Activated CD4-positive, alpha-beta T cell treated with anti-CD3 and anti-CD28 coated beads for 24 hours (primary cell): ENCODE data around the gene BSPRY.
"Not testable (repeated sequence)": the region's sequence is repeated elsewhere in the genome, so short reads cannot be mapped to it uniquely, and the experiment has no call there.

ENCODE experiments used
- DNase-seq, 2 donors: peaks; one replicate each; pipeline ENCODE4 v3.0.0-alpha.2; 2020; ENCODE audit warnings: low read depth in 2 of 2

BSPRY gene

DNA sequence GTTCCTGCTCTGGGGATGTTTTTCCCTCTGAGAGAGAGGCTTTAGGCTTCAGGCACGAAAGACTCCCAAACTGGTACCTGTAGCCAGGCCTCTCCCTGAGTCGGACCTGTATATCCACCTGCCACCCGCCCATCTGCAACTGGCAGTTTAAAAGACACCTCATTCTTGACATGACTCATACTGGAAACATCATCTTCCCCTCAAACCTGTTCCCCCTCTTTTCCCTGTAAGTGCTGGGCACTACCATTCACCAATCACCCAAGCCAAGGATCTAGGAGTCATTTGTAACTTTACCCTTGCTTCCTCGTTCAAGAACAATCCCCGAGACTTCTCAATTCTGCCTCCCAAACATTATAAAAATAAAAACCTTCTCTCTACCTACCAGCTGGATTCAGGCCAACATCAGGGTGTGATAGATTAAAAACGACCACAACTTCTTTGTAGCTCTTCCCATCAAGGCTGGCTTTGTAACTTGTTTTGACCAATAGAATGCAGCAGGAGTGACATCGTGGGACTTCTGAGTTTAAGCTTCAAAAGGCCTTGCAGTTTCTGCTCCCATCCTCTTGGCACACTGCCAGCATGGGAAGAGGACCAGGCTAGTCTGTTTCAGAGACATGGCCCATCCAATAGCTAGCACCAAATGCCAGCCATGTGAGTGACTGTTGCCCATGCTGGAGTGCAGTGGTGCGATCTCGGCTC is 7.5 kb upstream of the BSPRY start:
- no peak for DNase-seq

DNA sequence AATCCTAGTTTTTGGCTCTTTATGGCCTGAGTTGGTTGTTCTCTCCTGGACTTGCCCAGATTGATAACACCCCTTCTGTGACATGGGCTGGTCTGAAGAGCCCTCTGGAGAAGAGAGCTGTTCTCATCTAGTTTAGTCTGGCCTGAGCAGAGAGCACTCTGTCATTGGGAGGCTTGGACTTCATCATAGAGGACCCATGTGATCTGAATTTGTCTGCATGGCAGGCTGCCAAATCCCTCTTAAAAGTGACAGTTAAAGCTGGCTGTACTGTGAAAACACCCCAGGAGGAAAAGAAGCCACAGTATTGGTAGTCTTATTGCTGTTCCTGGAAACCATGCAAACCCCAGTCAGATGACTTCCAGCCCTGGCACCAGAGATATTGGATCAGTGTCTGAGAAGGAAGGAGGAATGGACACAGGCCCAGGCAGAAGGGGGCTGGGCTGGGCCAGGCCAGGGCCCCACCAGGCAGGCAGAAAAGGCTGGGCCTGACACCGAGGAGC is 5.6 kb upstream of the BSPRY start:
- DNase-seq: no peak

DNA sequence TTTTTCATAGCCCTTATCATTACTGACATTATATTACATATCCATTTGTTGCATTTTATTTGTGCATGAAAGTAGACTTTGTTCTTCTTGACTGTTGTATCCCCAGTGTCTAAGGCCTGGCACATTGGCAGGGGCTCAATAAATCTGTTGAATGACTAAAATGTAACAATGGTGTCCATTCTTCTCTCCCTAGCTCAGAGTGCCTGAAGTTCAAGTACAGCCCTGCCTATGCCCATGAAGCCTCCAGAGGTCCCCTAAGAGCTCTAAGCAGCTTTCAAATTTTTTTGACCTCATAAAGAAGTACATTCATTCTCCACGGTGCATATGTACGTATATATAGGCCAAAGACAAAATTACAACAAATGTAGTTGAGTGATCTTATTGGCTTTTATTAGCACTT is 4.2 kb upstream of the BSPRY start:
- no peak for DNase-seq

DNA sequence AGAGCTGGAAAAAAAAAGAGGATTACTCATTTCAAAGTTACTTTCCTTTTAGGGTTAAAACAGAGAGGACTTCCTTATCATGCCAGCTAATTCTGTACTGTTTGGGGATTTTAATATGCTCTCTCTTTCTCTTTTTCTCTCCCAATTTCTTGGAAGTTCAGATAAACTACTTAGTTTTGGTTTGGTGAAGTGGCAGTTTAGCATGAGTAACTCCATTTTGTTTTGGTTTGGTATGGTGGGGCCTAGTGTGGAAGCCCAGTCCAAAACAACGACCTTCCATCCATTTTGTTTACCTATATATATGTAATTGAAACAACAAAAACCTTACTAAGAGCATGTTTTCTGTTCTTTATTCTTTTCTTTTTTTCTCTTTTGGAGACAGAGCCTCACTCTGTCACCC is 3.7 kb upstream of the BSPRY start:
- DNase-seq: no peak

DNA sequence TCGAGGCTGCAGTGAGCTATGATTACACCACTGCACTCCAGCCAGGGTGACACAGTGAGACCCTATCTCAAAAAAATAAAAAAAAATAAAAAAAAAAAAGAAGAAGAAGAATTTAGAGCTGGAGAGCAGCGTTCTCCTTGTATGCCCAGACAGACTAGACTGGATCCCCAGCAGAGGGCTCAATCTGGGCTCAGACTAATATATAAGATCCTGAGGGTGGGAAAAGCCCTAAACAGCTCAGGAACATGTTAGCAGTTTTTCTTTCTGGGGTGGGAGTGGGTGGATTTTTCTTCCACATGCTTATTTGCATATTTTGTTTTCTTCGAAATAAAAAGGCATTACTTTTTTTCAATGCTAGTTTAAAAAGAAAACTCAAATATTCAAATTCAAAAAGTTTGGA is 904 bp upstream of the BSPRY start:
- no peak for DNase-seq

DNA sequence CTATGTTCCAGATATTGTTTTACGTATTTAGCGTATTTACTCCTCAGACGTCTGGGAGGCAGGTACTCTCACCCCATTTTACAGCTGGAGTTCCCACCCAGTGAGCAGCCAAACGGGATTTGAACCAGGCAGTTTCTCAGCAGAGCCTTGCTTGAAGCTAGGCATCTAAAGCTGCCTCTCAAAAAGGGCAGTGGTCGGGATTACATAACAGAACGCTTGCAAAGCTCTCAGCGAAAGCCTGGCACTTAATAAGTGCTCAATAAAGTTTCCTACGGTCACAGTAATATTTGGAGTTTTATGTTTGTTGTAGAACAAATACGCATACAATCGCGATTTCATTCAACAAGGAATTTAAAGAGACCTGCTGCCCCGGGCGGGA is 286 bp upstream of the BSPRY start:
- DNase-seq: no peak

DNA sequence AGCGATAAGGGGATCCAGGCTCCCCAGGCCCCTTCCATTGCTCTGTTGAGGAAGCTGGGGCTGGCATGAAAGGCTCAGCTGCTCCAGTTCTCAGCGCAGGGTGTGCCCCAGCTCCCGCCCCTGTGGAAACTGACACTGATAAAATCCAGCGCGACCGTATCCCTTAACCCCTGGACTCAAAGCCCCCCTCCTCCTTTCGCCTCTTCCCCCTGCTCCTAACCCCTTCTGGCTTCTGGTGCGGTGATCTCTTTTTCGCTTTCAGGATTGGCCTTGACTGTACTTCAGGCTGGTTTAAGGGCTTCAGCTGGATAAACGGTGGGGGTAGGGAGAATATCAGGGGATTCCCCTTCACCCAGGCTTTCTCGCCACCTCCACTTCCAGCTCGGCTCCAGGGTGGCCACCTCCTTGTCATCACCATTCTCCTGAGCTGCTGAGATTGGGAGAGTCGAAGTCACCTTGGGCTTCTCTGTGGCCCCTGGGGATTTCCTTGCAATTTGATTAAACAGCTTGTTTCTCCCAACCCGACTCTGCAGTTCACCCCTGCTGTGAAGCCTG is 843 bp downstream of the BSPRY start:
- no peak for DNase-seq

DNA sequence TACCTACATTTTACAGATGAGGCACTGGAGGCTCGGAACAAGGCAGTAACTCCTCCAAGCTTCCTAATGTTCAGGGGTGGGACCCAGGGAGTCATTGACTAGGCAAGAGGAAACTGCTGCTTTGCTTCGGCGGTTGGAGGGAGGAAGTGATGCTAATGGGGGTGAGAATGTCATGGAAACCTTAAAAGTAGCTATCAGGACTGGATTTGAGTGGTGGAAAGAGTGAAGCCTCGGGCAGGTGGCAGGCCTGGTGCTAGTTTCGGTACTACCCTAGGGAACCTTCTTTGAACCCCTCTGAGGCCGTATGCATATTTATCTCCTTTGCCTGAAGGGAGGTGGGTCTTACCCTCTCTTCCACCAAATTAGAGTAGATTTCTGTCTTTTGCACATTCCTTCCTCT is 1.6 kb downstream of the BSPRY start:
- no peak for DNase-seq

DNA sequence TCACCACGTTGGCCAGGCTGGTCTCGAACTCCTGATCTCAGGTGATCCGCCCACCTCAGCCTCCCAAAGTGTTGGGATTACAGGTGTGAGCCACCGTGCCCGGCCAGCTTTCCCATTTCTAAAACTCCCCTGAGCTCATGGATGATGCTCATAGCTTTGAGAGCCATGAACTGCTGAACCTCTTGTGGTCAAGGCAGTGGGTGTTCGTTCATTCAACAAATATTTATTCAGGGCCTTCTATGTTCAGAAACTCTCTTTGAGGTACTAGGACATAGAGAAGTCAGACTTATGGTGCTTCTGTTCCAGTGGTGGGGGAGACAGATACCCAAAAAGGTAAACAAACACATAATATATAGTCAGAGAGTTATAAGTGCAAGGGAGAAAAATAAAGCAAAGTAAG is 2.7 kb downstream of the BSPRY start:
- no peak for DNase-seq

DNA sequence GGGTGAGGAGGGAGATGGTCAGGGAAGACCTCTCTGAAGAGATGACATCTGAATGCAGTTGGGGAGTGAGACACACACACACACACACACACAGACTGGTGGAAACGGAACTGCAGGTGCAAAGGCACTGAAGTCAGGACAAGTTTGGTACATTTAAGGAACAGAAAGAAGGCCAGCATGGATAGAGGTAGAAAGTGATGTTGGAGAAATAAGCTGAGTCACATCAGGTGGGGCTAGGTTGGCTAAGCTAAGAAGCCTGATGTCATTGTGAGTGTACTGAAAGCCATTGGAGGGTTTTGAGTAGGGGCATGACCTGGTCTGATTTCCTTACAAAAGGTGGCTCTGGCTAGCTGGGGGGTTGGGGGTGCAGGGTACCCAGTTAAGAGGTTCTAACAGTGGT is 3.1 kb downstream of the BSPRY start:
- DNase-seq: no peak

DNA sequence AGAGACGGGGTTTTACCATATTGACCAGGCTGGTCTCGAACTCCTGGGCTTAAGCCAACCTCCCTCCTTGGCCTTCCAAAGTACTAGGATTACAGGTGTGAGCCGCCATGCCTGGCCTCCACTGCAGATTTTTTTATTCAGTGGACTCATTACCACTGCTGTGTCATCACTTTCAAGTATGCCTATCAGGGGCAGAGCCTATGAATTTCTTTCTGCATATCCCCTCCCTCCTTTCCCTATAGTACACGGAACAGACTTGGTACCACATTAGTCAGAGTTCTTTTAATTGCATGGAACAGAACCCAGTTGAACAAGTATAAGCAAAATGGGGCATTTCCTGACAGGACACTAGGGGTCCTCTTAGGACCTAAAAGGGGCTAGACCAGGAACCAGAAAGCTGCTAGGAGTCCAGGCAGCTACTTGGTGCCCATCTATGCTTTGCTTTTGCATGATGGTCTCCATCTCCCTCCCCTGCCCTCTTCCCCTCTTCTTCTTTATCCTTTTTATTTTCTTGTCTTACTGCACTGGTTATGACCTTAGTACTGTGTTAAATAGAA is 5.8 kb downstream of the BSPRY start:
- no peak for DNase-seq

DNA sequence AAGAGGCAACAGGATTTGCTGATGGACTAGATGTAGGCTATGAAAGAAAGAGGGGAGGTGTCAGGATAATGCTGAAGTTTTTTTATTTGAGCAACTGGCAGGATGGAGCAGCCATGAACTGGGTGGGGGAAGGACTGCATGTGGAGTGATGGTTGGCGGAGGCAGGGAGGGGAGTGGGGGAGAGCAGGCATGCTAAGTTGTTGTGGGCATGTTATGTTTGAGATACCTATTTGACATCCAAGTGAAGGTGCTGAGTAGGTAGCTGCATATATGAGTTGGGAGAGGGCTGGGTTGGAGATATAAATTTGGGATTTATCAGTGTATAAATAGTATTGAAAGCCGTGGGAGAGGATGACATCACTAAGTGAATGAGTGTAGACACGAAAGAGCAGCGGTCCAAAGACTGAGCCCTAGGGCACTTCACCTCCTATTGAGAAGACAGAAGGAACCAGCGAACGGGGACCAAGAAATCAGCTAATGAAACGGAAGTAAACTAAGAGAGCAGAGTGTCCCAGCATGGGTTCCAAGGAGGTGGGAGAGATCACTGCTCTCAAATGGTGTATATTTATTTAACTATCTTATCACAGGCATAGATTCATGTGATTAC is 7.4 kb downstream of the BSPRY start:
- DNase-seq: no peak

DNA sequence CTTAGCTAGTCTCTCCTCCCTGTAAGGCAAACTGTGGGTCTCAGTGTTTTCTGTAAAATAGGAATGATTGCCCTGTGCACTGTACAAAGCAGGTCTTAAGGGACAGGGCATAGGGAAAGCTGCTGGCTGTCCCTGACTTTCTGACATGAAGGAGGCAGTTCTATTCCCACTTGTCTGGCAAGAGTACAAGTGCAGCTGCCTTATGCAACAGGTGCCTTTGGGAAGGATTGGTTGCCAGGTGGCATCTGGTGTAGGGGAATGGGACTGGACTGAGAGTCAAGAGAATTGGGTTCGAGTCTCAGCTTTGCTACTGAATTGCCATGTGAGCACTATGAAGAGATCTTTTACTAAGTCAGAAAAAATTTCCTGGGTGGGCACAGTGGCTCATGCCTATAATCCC is 10.0 kb downstream of the BSPRY start:
- DNase-seq: no peak

DNA sequence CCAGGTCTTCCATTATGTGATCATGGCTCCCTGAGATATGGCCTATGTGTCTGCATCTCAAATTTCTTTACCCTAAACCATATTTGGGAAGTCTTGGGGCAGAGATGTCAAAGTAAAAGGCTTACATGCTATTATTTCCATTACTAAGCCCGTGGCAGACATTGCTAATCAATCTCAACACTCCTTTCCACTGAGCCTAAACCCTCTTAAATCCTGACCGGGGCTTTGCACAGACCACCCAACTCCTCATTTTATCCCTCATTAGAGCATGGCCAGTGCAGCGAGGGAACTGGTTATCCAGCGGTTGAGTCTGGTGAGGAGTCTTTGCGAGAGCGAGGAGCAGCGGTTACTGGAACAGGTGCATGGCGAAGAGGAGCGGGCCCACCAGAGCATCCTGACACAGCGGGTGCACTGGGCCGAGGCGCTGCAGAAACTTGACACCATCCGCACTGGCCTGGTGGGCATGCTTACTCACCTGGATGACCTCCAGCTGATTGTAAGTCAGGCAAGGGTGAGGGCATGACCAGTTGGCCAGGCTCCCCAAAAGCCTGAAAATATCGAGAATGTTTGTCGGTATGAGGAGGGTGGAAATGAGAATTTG is 11.0 kb downstream of the BSPRY start:
- no peak for DNase-seq

DNA sequence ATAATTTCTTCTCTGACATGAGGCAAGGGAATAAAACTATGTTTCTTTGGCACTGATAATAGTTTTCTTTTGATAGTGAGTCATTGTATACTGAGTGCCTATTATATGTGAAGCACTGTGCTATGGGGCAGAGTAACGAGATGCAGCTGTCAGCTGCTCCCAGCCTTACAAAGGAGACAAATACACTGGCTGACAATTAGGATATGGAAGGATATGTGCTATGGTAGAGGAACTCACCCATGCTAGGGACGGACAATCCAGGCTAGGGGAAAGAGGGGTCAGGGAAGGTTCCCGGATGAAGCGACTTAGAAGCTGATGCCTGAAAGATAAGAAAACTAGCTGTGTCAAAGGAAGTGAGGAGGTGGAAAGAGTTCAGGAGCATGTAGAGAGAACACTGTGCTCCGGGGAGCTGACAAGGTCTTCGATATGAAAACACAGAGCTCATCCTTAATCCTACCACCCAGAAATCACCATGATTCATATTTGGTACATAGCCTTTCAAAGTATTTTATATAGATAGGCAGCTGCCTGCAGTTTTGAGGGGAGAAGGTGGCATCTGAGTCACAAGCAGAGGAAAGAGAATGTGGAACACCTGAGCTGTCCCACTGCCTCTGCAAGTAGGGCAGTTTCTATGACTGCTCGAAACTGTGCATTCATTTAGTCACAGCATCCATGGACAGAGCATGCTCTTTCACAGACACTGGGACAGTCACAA is 12.1 kb downstream of the BSPRY start:
- no peak for DNase-seq

DNA sequence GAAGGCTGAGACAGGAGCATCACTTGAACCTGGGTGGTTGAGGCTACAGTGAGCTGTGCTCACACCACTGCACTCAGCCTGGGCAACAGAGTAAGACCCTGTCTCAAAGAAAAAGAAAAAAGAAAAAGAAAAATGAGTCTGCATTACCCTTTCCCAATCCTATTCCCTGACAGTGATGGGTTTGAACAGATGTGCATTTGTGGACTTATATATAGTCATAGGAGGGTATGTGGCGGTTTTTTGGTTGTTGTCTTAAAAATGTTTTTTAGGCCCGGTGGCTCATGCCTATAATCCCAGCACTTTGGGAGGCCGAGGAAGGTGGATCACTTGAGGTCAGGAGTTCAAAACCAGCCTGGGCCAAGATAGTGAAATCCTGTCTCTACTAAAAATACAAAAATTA is 14.0 kb downstream of the BSPRY start:
- DNase-seq: no peak

DNA sequence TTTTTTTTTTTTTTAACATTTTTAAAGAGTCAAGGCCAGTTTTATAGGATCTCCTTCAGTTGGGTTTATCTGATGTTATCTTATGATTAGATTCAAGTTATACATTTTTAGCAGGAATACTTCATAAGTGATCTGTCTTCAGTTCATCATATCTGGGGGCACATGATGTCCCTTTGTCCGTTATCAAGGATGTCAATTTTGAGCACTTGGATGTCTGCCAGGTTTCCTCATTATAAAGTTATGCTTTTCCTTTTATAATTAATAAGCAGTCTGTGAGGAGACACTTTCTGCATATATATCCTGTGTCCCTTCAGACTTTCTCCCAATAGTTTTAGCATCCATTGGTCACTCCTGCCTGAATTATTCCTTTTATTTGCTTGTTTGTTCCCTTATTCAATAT is 15.6 kb downstream of the BSPRY start:
- DNase-seq: no peak

DNA sequence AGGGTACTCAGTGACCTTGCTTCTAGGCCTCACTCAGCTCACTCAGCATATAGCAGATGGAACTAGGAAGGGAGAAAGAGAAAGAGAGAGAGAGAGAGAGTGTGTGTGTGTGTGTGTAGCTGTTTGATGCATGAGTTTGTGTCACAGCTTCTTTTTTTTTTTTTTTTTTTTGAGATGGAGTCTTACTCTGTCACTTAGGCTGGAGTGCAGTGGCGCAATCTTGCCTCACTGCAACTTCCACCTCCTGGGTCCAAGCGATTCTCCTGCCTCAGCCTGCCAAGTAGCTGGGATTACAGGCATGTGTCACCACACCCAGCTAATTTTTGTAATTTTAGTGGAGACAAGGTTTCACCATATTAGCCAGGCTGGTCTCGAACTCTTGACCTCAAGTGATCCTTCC is 16.3 kb downstream of the BSPRY start:
- not testable (repeated sequence) for DNase-seq

DNA sequence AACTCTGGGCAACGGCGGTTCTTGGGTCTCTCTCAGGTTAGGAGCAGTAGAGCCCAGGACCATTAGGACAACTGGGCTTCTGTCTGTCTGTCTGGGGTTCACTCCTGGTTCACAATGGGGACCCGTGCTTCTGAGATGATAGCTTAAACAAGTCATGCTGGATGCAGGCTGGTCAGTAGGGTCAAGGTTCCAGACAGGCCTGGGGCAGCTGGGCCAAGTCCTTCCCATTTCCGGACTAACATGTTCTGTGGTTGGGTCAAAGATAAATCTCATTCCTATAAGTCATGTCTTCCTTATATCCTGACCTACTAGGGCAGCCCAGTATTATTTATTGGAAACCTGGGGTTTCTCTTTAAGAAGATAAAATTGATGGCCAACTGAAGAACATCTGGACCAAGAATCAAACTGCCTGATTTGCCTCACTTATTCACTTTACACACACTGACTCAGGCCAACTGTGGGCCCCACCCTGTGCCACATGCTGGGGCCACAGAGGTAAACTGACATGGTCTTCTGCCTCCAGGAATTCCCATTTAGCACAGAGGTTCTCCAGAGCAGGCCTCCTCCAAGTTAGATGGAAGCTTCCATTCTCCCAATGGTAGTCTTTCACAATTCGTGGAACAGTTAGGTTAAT is 19.1 kb downstream of the BSPRY start:
- DNase-seq: no peak

DNA sequence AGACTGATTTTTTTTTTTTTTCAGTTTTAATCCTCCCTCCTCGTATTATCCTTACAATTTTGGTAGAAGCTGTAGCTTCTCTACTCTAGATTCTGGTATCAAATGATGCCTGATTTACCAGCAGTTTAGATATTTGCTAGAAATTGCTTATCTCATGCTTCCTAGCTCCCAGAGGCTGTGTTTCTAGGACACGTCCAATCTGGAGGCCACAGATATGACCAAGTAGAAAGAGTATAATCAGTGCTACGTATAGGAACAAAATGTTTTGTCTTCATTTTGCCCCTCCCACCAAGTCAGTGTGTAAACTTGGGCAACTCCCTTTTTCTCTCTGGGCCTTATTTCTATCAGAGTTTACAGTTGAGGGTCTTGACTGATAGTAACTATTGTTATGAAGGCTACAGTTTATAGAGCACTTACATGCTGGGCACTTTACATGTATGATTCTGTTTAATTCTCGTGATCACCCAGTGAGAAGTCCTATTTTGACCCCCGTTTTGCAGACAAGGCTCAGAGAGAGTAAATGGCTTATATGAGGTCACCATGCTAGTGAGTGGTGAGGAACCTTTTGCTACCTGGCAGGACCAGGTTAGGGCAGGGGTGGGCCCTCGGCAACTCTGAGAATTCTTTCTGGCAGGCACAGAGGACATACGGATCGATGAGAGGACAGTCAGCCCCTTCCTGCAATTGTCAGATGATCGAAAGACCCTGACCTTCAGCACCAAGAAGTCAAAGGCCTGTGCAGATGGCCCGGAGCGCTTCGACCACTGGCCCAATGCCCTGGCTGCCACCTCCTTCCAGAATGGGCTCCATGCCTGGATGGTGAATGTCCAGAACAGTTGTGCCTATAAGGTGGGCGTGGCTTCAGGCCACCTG is 19.9 kb downstream of the BSPRY start:
- DNase-seq: no peak

DNA sequence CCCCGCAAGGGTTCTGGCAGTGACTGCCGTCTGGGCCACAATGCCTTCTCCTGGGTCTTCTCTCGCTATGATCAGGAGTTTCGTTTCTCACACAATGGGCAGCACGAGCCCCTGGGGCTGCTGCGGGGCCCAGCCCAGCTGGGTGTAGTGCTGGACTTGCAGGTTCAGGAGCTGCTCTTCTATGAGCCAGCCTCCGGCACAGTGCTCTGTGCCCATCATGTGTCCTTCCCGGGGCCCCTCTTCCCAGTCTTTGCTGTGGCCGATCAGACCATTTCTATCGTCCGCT is 20.5 kb downstream of the BSPRY start:
- DNase-seq: no peak
